ENCODE data around the gene PRKAR1A.

- TF ChIP-seq POLR2AphosphoS5 (IDR thresholded peaks at IDR 0.05) (no peak), CTCF (IDR thresholded peaks at IDR 0.05) (no peak), POLR2A (IDR thresholded peaks at IDR 0.05) (no peak)
Measured at GRCh38 chr17:68495081-68495480, 17.1 kb upstream of the PRKAR1A start.

Data from breast epithelium (tissue), 3 donors.